KOPT-K1 (cell line): Measurements from ENCODE around the gene HMBS.
"Not testable (repeated sequence)": the region's sequence is repeated elsewhere in the genome, so short reads cannot be mapped to it uniquely, and the experiment has no call there.

Source experiments
- H3K27ac ChIP-seq: fragments of 200-600 bp; sonication (generic); 2 replicates; pipeline ENCODE4 v1.5.1; 2016; ENCODE audit warnings: antibody characterized with exemption, mild to moderate bottlenecking, low read depth, low read length; ENCODE audit not compliant: poor library complexity, severe bottlenecking
- H3K36me3 ChIP-seq: fragments of 200-600 bp; sonication (generic); 2 replicates; pipeline ENCODE4 v1.5.1; 2017; ENCODE audit warnings: antibody characterized with exemption, mild to moderate bottlenecking, low read length, moderate library complexity; ENCODE audit not compliant: insufficient read depth
- H3K9me3 ChIP-seq: fragments of 200-600 bp; sonication (generic); 2 replicates; pipeline ENCODE4 v1.5.1; 2017; ENCODE audit warnings: antibody characterized with exemption, low read length, mild to moderate bottlenecking; ENCODE audit not compliant: insufficient read depth, poor library complexity, severe bottlenecking

Gene HMBS

DNA sequence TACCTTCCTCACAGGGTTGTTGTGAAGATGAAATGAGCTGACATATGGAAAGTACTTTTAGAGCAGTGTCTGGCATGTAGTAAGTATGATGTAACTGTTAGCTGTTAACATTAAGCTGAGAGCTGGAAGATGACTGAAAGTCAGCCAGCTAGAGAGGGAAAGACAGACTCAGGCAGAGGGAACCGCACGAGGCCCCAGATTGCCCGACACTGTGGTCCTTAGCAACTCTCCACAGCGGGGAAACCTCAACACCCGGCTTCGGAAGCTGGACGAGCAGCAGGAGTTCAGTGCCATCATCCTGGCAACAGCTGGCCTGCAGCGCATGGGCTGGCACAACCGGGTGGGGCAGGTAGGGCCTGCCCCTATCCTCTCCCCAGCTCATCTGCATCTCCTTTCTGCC is 6.5 kb downstream of the HMBS start:
- Histone ChIP-seq H3K9me3 (no peaks in the 10 kb centered on the region), H3K36me3 (peaks cover 41% of the 10 kb centered on the region), H3K27ac (no peak overlapping the region)

DNA sequence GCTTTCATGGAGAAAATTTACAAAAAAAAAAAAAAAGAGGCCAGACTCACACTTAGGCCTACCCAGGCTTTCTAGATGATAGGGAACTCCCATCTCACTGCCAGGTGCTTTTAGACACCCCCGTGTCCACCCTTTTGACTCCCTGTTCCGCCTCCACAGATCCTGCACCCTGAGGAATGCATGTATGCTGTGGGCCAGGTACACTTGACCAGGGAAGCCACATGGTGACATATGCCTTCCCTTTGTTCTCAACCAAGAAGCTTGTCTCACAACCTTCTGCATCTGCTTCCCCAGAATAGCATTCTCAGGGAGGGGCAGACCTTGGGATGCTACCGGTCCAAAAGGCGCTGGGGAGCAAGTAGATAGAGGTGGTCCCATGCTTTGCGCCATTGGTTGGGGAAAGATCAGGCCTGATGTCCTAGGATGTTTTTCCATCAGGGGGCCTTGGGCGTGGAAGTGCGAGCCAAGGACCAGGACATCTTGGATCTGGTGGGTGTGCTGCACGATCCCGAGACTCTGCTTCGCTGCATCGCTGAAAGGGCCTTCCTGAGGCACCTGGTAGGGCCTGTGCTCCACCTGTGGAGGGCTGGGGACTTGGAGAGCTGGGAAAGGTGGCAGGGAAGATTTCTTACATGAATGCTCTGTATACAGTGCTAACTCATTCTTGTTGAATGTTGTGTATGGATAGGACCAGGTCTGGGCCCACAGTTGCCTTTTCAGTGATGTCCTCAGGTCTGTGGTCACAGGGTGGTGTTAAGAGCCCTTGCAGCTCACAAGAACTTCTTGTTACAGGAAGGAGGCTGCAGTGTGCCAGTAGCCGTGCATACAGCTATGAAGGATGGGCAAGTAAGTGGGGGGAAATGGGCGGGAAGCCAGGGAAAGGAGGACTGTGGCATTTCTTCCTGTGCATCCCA is 7.5 kb downstream of the HMBS start:
- no peaks in the 10 kb centered on the region for H3K9me3 ChIP-seq
- peaks cover 51% of the 10 kb centered on the region for H3K36me3 ChIP-seq
- H3K27ac ChIP-seq: peak overlapping the region; percentile 96

- Histone ChIP-seq H3K9me3 (no peaks in the 10 kb centered on the region), H3K36me3 (peaks cover 60% of the 10 kb centered on the region), H3K27ac (peak overlapping the region; percentile 96)
Observed at GRCh38 chr11:119092880-119093842, 8.5 kb downstream of the HMBS start.

DNA sequence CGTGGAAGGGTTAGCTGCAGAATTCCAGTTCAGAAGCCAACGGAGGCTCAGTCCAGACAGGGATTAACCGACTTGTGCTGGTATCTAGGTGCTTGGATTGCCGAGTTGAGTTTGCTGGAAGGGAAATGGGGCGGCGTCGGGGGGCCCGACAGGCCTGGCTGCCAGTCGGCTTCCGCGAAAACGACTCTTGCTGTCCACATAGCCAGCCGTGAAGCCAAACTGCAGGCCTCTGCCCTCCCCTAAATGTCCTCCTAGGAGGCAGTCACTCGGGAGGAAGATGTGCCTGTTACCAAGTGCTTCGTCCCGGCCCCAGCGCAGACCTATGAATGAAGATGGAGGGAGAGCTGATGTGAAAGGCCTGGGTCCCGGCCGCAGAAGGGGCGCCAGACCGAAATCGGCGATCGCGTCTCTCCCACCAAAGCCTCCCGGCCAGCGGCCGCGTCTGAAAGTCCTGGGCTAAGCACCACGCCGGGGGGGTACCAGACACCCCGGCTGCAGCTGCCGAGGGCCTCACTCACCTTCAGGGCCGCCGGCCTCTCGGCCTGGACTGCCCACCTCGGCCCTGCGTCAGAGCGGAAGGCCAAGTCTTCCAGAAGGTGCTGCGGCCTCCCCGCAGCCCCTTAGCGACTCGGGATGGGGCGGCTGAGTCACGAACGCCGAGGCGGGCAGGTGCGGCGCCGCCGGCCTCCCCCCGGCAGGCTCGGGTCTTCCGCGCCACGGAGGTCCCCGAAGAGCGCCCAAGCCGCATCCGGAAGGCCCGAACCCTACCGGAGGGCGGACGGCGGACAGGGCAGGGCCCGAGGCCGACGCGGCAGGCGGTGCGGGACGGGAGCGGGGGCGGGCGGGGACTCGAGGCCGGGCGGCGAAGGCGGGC is 9.5 kb downstream of the HMBS start:
- Histone ChIP-seq H3K9me3 (no peaks in the 10 kb centered on the region), H3K36me3 (peaks cover 69% of the 10 kb centered on the region), H3K27ac (peak overlapping the region; percentile 96)

GRCh38 chr11:119094816-119095065 is 10.1 kb downstream of the HMBS start:
- Histone ChIP-seq H3K27ac (peak overlapping the region; percentile 96), H3K36me3 (peaks cover 67% of the 10 kb centered on the region), H3K9me3 (no peaks in the 10 kb centered on the region)

- peak overlapping the region; percentile 96 for H3K27ac ChIP-seq
- H3K36me3 ChIP-seq: peaks cover 64% of the 10 kb centered on the region
- no peaks in the 10 kb centered on the region for H3K9me3 ChIP-seq
Observed at GRCh38 chr11:119095066-119095880, 10.6 kb downstream of the HMBS start.

DNA sequence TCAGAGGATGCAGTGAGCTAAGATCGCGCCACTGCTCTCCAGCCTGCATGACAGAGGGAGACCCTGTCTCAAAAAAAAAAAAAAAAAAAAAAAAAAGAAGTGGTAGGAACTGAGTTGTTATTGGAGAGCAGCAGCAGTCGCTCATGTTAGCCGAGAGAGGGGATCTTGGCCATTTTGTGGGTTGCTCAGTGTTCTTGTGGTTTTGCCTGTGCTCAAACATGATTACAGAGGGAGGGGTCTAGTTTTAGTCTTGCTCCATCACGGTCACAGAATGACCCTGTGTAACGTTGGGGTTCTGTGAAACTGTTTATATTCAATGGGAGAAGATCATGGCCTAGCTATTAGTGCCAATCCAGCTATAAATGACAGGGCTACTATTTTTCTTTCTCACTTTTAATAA is 15.0 kb downstream of the HMBS start:
- Histone ChIP-seq H3K27ac (no peak overlapping the region), H3K36me3 (peaks cover 28% of the 10 kb centered on the region), H3K9me3 (no peaks in the 10 kb centered on the region)

DNA sequence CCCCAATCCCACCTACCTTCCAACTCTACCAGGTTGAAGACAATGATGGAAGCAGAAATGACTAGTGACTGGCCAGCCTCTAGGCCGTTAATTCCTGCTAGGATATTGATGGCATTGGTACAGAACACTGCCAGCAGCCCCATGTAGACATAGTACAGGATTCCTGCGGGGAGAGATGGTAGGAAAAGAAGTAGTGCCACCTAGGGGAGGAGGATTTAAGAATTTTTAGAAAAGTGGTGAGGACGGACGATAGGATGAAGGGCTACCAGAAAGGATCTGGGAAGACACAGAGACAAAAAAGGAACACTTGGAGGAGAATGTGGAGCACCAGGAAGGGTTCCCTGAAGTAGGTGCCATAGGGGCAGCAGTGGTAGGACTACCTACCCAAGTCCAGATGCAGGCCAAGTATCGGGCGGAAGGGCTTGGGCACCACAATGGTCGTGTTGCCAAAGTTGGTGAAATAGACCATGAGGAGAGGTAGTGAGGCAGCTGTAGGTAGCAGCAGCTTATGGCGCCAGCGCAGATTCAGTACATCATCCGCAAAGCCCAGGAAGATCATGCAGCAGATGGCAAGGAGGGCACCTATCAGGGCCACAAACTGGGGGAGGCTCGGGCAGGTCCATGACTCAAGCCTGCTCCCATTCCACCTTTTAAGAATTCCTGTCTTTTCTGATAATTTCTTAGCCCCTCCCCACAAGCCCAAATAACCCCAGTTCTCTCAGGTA is 15.7 kb downstream of the HMBS start:
- Histone ChIP-seq H3K9me3 (no peaks in the 10 kb centered on the region), H3K27ac (peak overlapping the region; percentile 86), H3K36me3 (peaks cover 28% of the 10 kb centered on the region)

DNA sequence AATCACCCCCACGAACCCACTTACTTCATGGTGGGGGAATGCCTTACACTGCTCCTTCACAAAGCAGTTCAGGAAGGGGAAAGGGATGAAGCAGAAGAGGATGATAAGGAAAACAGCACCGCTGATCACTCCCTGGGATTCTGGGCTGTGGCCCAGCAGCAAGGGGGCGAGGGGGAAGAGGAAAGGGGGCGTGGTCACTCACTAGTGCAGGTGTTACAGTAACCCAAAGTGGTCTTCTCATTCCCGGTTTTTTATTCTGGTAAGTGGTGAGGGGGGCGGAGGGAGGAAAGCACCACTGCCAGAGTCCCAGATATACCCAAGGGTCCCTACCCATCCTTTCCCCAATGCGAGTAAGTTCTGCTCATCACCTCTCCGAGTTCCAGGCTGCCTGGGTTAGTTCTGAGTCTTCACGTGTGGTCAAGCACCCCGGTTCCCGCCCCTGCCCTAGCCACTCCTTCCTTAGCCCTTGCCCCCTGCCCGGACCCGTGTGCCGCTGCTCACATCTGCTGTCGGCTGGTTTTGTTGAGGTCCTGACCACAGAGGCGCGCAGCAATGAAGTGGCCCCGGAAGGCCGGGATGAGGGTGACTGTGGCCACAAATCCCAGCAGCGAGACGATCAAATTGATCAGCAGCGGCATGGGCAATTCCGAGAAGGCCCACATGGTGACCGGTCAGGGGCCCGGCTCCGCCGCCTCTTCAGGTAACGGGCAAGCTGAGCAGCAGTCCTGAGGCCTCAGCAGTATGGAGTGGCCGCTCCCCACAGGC is 16.5 kb downstream of the HMBS start:
- peak overlapping the region; percentile 86 for H3K27ac ChIP-seq

GRCh38 chr11:119101759-119102423 is 17.2 kb downstream of the HMBS start, which contains the start of gene DPAGT1:
TSS of gene DPAGT1 (minus strand) at chr11:119101853. CDS start at chr11:119101655, 198 bp downstream.
- Histone ChIP-seq H3K36me3 (peaks cover 21% of the 10 kb centered on the region), H3K9me3 (no peaks in the 10 kb centered on the region), H3K27ac (peak within 1 kb of the TSS; percentile 86)

More for the DNA sequence above, 16.5 kb downstream of the HMBS start:
- no peaks in the 10 kb centered on the region for H3K9me3 ChIP-seq
- peaks cover 28% of the 10 kb centered on the region for H3K36me3 ChIP-seq

DNA sequence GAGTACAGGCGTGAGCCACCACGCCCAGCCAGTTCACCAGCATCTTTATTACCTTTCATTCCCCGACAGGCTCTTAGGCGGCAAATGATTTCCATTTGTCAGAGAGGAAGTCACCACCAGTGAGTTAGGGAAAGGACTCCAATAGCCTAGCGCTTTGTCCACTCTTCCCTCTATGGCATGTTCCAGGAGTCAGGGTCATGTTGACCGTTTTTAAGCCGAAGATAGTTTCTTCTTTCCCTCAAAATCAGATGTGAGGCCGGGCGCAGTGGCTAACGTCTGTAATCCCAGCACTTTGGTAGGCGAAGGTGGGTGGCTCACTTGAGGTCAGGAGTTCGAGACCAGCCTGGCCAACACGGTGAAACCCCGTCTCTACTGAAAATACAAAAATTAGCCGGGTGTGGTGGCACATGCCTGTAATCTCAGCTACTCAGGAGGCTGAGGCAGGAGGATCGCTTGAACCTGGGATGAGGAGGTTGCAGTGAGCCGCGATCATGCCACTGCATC is 18.5 kb downstream of the HMBS start:
- H3K27ac ChIP-seq, H3K9me3 ChIP-seq, H3K36me3 ChIP-seq: not testable (repeated sequence)

GRCh38 chr11:119103793-119104192 is 19.1 kb downstream of the HMBS start:
- no peaks in the 10 kb centered on the region for H3K9me3 ChIP-seq
- H3K27ac ChIP-seq: no peak overlapping the region
- H3K36me3 ChIP-seq: peaks cover 2% of the 10 kb centered on the region; the same call in 1 of the 2 replicates
